ENCODE data around the gene FOXP4. TPM values are rescaled to one million over a fixed set of nuclear protein-coding genes. Genes with fewer than 3 reads are reported as not detected.

The FOXP4 gene
- polyA plus RNA-seq, 2 of the 4 experiments (the other 2 are of a cell fraction) = 2.6 to 14.2 TPM

DNA sequence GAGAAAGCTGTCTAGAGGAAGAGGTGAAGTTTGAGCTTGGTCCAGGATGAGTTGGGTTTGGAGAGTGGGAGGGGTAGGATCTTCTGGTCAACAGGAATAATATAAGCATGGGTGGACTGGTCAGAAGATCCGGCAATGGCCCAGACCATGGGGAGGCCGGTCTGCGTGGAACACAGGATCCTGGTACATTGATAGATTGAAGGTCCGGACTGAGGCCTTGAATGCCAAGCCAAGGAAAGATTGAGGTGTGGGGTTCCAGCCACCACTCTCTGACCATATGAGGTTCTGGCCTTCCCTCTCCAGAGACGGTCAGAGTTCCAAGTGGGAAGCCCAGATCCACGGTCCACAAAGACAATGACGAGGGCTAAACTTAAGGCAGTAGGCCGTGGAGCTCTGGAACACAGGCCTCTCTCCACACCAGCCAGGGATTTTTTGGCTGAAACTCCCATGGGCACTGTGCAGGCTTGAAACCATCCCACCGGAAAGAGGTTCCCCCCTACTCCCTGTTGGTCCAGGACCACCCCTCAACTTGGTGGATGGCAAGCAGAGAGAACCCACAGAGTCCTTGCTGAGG, 95.3 kb downstream of the FOXP4 start:
- no peak for FAIRE-seq
- ChIA-PET POLR2A (no interaction called here), CTCF (interaction anchor here (1.1 kb wide), 1 partner anchor 40 kb away, joined by 3 read pairs; no protein-coding TSS in a partner anchor)

DNA sequence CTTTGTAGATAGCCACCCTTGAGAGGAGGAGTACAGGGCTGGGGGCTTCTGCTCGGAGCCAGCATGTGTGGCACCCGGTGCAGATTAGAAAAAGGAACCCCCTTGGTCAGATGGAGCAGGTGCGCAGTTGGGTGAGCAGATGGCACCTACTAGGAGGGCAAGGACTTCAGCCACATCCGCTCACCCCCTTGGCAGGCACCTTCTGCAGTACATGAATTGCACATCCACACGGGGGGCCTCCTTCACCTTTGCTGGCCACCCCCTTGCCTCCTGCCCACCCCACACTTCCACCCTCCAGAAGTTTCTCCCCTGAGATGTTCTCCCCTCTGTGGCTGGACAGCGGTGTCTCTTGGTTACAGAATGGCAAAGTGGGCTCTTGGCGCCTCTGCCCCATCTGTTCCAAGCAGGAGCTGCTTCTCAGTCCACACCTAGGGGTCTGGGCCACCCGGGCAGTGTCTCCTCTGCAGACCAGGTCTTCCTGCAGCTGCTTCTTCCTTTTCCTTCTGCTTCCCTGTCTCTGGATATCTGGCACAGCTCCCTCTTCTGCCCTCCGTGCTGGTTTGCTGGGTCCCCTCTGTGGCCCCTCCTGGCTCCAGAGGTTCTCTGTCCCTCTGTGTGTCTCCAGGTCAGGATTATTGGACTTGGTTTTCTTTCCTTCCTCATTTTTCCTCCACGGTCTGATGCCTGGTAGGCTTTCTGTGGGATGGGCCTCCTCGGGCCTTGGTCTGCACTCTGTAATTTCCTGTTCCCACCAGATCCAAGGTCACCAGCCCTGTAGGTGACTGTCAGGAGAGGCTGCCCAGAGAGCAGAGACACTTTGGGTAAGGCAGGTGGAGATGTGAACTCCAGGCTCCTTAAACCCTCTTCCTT, 96.1 kb downstream of the FOXP4 start:
- ChIA-PET POLR2A (no interaction called here), CTCF (interaction anchor here (1.1 kb wide), 1 partner anchor 39 kb away, joined by 3 read pairs; no protein-coding TSS in a partner anchor)
- no peak overlapping the region for H3K4me3 ChIP-seq
- TF ChIP-seq RAD21 (conservative IDR thresholded peaks at IDR 0.05 in 1 of 2, IDR thresholded peaks at IDR 0.05 in 1 of 2) (no peak), TP53 (CRISPR knock-in tag; IDR thresholded peaks at IDR 0.05) (no peak), FOSB (CRISPR knock-in tag; IDR thresholded peaks at IDR 0.05) (no peak), MAX (IDR thresholded peaks at IDR 0.05) (no peak), PBX3 (IDR thresholded peaks at IDR 0.05) (no peak), SMC3 (IDR thresholded peaks at IDR 0.05) (no peak), HOXA7 (CRISPR knock-in tag; IDR thresholded peaks at IDR 0.05) (no peak), EHMT2 (IDR thresholded peaks at IDR 0.05; ENCODE audit: low read depth) (no peak), ZC3H11A (IDR thresholded peaks at IDR 0.05) (no peak), RARB (CRISPR knock-in tag; IDR thresholded peaks at IDR 0.05) (no peak), ESRRA (IDR thresholded peaks at IDR 0.05; ENCODE audit: borderline replicate concordance, low read length) (no peak), POLR2A (IDR thresholded peaks at IDR 0.05; ENCODE audit: low read length) (no peak), RNF2 (IDR thresholded peaks at IDR 0.05; ENCODE audit: borderline replicate concordance, low read depth) (no peak)
- no peak overlapping the region for H3K27ac ChIP-seq
- no peak for DNase-seq (ENCODE audit: low read depth in 1 of 2, low spot score in 1 of 2)
- WGBS (ENCODE audit: missing lambda C conversion rate) = 57% methylated on average over 9 of the region's 11 CpGs
- no peaks in the 10 kb centered on the region for H3K9me3 ChIP-seq
- no peak overlapping the region for H3K4me2 ChIP-seq
- H3K4me1 ChIP-seq = no peaks in the 10 kb centered on the region; the same call in 2 of the 3 replicates
- no peak for ATAC-seq
- FAIRE-seq = no peak

More for the DNA sequence above, 95.3 kb downstream of the FOXP4 start:
- no peak overlapping the region for H3K27ac ChIP-seq
- DNase-seq (ENCODE audit: low read depth in 1 of 2, low spot score in 1 of 2) (no peak), ATAC-seq (no peak)
- no peak overlapping the region for H3K4me3 ChIP-seq
- H3K9me3 ChIP-seq = no peaks in the 10 kb centered on the region
- no peak for TF ChIP-seq NPAS2 (CRISPR knock-in tag; IDR thresholded peaks at IDR 0.05; ENCODE audit: borderline replicate concordance)
- no peak for TF ChIP-seq ESRRA (IDR thresholded peaks at IDR 0.05; ENCODE audit: borderline replicate concordance, low read length)
- TF ChIP-seq EHMT2 (IDR thresholded peaks at IDR 0.05; ENCODE audit: low read depth) = no peak
- H3K4me2 ChIP-seq = no peak overlapping the region
- WGBS (ENCODE audit: missing lambda C conversion rate) = 88% methylated on average over 9 of the region's 9 CpGs
- 0 out of 3 replicates have a peak, but pooled peaks cover 6% of the 10 kb centered on the region for H3K4me1 ChIP-seq

DNA sequence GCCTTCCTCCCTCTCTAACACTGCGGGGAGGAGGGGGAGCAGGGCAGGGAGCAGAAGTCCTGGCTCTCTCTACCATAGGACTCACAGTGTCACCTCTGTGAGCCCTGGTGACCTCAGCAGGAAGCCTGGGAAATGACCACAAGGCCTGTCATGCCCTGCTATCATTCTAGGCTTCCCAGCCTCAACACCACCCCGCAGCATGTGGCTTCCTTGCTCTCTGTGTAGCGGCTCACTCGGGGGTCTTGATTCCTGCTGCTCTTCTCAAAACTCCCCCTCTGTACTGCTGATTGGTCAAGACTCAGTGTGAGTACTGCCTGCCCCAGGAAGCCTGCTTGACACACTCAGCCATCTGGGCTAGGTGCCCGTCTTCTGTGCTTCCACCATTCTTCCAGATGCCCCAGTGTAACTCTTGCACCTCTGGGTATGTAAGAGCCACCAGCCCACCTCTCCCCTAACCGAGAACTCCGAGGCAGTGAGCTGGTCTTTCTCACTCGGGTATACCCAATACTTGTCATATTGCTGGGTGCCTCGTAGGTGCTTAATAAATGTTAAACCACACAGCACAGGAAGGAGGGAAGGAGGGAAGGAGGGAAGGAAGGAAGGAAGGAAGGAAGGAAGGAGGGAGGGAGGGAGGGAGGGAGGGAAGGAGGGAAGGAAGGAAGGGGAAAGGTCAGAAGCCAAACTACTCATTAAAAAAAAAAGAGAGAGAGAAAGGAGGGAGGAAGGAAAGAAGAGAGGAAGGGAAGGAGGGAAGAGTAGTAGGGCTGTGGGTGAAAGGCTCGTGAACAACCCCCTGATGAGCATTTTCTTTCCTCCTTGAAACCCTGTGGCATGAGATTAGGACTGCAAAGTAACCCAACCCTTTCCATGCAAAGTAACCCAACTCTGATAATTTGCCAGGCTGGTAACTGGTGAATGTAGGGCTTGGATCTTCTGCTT, 97.0 kb downstream of the FOXP4 start:
- ATAC-seq = no peak
- Histone ChIP-seq H3K9me3 (no peaks in the 10 kb centered on the region), H3K27ac (no peak overlapping the region), H3K4me2 (no peak overlapping the region), H3K4me3 (no peak overlapping the region), H3K4me1 (no peaks in the 10 kb centered on the region; the same call in 2 of the 3 replicates)
- no peak for DNase-seq (ENCODE audit: low read depth in 1 of 2, low spot score in 1 of 2)
- ChIA-PET POLR2A (no interaction called here), CTCF (no interaction called here)
- no peak for FAIRE-seq
- 77% methylated on average over 9 of the region's 10 CpGs for WGBS (ENCODE audit: missing lambda C conversion rate)
- TF ChIP-seq SMC3 (IDR thresholded peaks at IDR 0.05) (no peak), NPAS2 (CRISPR knock-in tag; IDR thresholded peaks at IDR 0.05; ENCODE audit: borderline replicate concordance) (no peak)
- TF ChIP-seq, protein P1, sequence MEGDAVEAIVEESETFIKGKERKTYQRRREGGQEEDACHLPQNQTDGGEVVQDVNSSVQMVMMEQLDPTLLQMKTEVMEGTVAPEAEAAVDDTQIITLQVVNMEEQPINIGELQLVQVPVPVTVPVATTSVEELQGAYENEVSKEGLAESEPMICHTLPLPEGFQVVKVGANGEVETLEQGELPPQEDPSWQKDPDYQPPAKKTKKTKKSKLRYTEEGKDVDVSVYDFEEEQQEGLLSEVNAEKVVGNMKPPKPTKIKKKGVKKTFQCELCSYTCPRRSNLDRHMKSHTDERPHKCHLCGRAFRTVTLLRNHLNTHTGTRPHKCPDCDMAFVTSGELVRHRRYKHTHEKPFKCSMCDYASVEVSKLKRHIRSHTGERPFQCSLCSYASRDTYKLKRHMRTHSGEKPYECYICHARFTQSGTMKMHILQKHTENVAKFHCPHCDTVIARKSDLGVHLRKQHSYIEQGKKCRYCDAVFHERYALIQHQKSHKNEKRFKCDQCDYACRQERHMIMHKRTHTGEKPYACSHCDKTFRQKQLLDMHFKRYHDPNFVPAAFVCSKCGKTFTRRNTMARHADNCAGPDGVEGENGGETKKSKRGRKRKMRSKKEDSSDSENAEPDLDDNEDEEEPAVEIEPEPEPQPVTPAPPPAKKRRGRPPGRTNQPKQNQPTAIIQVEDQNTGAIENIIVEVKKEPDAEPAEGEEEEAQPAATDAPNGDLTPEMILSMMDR (IDR thresholded peaks at IDR 0.05) = no peak
- TF ChIP-seq, protein P2, sequence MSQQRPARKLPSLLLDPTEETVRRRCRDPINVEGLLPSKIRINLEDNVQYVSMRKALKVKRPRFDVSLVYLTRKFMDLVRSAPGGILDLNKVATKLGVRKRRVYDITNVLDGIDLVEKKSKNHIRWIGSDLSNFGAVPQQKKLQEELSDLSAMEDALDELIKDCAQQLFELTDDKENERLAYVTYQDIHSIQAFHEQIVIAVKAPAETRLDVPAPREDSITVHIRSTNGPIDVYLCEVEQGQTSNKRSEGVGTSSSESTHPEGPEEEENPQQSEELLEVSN (IDR thresholded peaks at IDR 0.05; ENCODE audit: borderline replicate concordance, low read depth) = no peak
- TF ChIP-seq, protein P3, sequence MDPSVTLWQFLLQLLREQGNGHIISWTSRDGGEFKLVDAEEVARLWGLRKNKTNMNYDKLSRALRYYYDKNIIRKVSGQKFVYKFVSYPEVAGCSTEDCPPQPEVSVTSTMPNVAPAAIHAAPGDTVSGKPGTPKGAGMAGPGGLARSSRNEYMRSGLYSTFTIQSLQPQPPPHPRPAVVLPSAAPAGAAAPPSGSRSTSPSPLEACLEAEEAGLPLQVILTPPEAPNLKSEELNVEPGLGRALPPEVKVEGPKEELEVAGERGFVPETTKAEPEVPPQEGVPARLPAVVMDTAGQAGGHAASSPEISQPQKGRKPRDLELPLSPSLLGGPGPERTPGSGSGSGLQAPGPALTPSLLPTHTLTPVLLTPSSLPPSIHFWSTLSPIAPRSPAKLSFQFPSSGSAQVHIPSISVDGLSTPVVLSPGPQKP (IDR thresholded peaks at IDR 0.05; ENCODE audit: low read depth, low read length) = no peak

Measured in A549 (cell line).